GM21786 (cell line): ENCODE results near the gene KITLG.
"Not testable (repeated sequence)": the region's sequence is repeated elsewhere in the genome, so short reads cannot be mapped to it uniquely, and the experiment has no call there.

Experiments
- ATAC-seq: cut with Tn5 transposase; IDR thresholded peaks from one replicate; pipeline ENCODE4 v1.9.1; 2021; ENCODE audit not compliant: unreplicated experiment

The KITLG gene

DNA sequence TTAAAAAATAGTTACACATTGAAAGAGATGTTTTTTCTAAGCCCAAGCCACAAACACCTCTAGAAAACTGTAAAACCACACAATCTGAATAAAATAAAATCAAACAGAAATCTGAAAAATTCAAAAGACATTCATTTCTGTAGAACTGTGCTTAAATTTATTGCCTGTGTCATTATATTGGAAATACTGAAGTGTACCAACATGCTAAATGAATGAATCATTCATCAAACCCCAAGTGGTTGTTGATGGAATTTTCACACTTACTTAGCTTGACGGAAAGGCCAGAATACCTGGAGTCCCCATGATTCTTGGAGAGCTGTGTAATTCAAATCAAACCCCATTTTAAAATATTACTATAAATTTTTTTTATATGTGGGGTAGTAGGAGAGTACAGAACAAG is 2.7 kb downstream of the KITLG start:
- ATAC-seq = no peak

DNA sequence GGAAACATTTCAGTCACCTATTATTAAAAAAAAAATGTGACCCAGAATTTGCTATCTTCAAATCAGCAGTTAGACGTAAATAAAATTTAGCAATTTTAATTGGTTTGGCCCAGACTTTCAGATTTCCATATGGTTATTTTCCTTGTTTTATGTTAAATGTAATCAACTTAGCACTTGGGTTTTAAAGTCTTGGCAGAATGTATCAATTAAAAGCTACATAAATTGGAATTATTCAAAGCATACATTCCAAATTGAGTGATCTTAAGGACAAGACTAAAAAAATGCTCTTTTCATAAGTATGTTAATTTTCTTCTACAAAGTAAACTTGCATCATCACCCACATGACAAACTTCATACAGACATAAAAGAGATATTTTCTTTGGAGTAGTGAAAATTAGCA is 3.4 kb downstream of the KITLG start:
- no peak for ATAC-seq

DNA sequence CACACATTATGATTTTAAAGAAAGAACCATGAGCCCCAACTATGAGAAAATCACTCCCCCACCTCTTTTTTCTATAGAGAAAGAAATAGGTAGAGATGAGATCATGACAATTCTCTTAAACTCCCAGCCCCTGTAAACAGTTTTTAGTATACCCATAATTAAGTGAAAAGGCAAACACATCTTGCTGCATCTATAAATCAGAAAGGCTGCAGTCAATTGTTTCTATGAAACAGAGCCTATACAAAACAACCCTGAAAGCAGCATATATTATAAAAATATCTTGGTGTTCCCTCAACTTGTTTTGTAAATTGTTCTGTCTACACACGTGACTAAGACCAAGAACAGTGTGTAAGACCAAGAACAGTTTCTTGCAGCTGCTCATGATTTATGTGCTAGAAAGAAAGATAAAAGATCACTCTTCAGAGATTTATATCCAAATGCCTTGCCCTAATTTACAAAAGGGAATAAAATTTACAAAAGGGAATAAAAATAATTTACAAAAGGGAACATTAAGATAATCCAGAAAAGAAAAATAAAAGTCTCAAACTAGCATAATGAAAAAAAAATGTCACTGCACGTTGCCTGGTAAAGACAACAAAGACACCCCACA is 4.8 kb downstream of the KITLG start:
- ATAC-seq = no peak

DNA sequence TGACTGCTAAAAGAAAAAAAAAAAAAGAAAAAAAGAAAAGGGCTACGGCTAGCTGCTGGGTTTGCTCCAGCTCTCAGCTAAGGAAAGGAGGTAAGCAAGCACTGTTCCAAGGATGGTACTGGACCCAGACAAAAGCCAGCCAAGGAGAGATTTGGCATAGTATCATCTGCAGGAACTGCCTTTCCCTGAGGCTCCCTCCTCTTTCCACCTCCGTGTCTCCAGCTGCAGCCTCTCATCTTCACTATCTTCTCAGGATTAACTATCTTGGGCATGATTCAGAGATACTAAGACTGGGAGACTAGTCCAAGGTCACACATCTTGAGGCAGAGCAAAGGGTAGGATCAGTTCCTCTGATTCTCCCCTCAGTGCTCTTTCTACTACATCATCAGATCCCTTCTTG is 6.0 kb downstream of the KITLG start:
- ATAC-seq = no peak

DNA sequence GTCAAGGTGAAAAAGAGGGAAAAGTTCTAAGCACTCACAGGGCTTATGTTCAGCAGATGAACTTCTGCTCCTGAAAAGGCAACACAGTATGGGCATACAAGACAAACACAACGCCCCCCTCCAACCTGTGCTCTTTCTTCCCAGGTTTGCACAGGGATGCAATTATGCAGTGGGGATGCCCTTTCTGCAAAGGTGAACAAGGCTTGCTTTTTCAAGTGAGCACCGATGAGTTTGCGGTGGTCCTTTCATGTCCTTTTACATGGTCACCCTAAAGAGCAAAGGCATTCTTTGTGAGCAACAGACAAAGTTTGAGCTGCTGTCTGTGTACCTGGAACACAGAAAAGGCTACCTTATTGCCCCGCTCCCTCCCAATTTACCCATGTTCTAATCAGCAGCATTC is 6.7 kb downstream of the KITLG start:
- ATAC-seq = no peak

DNA sequence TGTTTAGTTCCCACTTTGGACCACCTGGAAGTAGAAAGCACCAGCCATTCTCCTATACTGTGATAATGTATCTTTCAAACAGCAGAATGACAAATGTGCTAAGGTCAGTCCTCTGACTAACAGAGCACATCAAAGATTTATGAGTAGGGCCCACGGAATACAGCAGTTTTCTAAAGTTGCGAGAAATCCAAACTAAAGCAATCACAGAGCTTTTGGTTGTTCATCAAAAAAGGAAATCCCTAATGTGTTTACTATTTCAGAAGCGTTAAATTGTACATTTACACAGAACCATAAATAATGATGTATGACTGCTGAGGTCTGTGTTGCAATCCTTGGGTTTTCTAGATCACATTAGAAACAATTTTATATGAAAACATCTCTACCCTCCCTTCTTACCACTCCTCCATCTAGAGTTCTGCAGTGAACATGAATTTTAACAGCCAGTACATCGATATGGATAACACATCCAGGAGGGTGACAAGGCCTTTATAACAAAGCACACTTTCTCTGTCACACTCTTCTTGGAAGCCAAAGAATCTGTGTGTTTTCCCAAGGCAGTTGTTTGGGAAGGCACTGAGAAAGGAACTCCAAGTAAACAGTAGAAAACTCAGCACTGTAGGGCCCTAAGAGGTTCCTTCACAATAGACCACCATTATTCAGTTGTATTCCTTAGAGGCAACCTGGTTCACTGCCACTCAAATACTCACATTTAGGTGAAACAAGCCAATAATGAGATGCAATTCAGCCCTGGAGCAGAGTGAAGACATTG is 7.3 kb downstream of the KITLG start:
- no peak for ATAC-seq

DNA sequence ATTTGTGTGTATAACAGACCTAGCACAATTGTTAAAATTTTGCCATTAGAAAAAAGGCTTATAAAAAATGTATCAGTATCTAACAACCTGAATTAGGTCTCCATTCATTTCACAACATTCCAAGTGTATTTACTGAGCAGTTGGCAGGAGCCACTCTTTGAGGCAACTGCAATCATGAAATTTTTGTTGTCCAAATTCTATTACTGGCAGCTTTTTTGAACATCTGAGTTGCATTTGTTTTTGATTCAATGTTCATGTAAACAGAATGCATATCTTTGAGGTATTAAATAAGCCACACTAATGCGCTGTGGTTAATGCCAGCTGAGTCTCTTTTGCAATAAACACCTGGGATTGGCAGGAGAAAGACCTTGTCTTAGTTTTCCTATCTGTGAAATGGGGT is 8.7 kb downstream of the KITLG start:
- no peak for ATAC-seq

DNA sequence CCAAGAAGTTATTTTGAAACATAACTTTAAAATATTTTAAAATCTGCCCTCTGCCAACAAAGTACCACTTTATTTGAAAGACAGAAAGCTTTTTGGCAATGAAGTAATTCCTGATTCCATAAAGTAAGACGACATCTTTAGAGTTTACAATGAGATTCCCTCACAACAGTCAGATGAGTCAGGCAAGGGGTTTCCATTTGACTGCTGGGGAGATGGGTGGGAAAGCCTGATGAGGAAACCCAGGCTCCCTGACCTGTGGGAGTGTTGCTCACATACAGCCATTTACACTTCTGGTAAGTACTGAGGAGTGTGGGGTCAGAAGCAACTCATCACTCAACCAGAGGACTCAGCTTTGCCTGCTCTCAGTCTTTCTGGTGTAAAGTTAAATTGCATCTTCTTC is 10.2 kb downstream of the KITLG start:
- no peak for ATAC-seq

DNA sequence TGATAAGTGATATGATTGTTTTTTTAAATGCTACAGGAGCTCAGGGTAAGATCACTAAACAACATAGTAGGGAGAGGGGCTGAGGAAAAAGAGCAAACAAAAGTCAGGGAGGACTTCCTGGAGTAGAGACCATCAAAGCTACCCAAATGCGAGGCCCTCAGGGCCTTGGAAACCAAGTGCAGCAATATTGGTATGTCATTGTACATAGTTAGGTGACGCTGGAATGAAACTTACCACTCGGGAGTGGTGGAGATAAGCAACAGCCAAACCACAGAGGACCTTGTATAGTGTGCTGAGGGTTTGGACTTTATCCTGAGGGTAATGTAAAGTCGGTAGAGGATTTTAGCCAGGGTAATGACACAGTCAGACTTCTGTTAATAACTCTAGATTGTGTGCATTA is 13.8 kb downstream of the KITLG start:
- ATAC-seq = no peak

DNA sequence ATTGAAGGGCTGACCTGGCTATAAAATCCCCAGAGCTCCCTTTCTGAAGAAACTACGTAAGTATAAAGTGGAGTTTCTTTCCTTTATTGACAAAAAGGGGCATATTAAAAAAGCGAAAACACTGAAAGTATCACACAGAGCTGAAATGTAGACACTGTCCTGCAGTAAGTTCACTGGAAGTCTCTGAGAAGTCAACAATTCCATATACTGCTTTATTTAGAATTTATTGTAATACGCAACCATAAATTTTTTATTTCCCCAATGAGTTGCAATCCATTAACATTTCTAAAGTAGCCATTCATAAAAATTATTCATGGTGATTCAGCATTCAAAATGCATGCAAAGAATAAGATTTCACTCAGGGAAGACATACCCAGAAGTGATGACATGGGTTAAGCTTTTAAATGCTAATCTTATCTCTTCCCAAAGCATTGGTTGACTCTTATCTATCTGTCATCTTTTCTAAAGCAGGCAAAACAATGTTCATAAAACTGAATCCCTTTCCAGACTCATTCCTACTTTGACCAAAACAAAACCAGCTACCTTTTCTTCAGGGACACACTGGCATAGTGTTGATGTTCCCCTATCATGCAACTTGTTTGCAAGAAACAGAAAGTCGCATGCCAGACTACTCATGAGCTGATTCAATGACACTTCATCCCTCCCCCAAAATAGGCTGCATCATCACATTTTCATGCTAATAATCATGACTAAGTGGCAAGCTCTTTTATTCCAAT is 17.3 kb downstream of the KITLG start:
- ATAC-seq = no peak

DNA sequence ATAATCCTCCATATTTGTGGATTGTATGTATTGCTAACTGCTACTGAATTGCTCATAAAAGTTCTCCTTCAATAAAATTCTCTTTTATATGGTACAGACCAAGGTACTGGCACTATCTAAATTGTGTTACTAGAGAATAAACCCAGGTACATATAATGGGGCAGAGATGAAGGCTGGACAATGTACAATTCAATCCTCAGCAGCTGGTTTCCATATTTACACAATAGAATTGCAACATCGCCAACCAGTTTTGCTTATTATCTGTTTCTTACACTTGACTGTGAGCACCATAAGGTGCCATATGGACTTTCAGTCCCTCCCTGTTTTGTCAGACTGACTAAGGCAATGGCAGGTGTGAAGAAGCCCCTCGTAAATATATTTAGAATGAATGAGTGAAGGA is 18.1 kb downstream of the KITLG start:
- no peak for ATAC-seq

DNA sequence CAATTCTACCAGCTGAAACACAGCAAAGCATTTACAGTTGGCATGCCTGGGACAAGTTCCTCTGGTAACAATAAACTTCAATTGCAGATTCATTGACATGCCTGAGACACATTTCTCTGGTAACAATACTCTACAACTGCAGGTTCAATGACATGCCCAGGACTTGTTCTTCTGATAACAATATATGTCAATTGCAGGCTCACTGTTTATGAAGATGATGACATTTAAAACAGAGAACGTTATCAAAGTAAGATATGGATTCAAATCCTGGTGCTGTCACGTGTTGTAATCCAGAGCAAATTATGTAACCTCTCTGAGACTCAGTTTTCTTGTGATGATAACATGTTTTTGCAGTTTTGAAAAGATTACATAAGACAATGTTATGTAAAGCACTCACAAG is 20.5 kb downstream of the KITLG start:
- ATAC-seq = no peak

DNA sequence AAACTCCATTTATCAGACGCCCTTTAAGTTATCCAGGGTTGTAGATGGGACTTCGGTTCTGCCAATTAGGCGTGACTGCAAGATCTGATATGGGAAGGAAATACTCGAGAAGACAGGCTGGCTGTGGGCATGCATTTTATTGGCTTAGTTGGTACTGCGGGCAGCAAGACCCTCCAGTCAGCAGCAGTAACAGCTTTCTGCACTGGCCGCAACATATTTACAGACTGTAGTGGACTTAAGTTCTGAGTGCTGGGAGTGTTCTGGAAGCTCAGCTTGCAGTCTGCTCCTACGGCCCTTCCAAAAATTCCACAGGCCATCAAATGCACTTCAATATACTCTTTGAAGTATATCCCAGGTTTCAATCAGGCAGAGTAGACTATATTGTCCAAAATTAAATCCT is 21.1 kb downstream of the KITLG start:
- ATAC-seq = no peak

DNA sequence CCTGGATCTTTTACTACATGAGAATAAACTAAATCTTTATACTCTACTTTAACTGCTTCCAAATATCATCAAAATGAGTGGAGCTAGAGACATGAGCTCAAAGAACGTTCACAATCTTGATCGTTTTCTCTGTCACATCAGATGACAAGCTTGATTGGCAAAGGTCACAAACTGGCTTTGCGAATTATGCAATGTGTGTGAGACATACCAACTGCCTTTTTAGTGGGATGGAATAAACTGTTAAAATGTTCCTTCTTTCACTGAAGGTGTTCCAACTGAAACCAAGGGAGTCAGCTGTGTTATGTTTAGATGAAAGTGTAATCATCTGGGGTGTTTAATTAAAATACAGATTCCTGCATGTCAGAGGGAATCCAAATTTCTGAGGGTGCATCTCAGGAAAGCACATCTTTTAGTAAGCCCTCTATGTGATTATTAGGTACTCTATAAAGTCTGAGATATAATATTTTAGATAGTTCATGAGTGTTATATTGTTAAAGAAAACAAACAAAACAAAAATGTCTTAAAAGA is 21.9 kb downstream of the KITLG start:
- ATAC-seq = no peak

DNA sequence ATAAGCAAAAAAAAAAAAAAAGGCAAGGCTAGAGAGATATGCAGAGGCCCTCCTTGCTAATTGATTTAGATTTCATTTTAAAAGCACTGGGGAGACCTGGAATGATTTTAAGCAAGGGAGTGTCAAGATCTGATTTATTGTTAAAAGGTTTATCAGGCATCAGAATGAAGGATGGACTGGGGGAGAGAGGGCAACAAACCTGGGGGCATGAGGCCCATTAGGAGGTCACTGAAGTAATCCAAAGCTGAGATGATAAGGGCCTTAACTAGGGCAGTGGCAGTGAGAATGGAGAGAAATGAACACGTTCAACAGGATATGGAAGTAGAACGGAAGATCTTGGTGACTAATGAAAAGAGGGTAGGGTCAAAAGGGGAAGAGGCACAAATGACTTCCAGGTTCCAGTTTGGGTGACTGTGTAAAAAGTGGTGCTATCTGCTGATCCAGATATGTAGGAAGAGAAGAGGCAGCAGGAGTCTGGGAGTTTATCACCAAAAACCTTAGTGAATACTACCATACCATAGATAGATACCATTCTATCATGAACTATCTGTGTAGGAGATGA is 24.0 kb downstream of the KITLG start:
- ATAC-seq = no peak

DNA sequence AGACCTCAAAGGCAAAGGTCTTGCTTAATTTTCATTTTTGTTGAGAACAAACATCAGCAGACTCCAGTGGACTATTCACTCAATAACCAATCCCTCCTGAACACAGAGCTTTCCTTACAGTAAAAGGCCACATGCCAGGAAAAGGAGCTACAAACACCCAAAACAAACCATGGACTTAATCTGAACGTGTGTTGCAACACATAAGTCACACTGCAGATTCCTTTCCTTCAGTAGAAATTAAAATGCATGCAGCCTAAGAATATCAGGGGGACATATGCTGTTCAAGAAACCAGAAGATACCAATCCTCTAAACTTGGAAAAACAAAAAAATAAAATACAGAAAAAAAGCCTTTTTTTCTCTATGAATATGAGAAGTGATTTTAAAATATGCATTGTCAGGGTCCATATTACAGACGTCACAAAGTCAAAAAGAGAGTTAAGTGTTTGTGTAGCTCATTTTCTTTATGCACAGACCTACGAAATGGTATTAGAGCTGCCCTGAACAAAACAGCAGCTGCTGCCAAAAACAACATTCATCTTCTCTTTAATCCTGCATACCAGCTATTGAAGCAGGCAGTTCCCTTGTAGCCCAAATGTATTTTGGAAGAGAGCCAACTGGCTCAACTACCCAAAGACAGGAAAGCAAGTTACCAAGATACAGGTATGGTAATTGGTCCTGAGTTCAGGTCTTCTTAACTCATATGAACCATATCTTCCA is 26.2 kb downstream of the KITLG start:
- no peak for ATAC-seq

DNA sequence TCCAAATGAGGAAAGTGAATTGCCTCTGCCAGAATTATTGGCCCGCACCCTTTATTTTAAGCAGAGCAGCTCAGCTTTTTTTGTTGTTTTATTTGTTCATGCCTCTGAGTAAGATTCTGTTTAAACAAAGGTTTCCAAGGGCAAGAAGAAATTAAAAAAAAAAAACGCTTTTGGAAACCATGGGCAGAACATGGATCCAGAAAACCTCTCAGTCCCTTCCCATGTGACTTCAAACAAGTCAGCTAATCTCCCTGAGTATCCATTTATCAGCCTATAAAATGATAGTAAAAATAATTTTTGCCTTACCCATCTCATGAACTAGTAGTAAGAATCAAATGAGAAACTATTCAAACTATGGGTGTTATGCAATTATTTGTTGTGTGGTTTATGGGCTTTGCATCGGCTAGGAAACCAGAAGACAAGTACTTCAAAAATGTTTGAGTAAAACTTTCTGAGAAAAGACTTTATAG is 27.6 kb downstream of the KITLG start:
- no peak for ATAC-seq

DNA sequence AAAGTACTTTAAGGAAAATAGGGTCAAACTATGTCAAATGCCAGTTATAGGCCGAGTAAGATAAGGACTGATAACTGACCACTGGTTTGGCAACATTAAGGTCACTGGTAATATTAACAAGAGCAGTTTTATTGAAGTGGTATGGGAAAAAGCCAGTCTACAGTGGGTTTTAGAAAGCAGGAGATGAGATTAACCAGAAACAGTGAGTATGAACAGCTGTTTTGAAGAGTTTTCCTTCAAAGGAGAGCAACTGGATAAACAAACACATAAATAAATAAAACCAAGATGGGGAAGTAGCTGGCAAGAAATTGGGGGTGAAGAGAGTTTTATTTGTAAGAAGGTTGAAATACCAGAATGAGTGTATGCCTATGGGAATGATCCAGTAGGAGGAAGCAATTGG is 30.3 kb downstream of the KITLG start:
- ATAC-seq = no peak

DNA sequence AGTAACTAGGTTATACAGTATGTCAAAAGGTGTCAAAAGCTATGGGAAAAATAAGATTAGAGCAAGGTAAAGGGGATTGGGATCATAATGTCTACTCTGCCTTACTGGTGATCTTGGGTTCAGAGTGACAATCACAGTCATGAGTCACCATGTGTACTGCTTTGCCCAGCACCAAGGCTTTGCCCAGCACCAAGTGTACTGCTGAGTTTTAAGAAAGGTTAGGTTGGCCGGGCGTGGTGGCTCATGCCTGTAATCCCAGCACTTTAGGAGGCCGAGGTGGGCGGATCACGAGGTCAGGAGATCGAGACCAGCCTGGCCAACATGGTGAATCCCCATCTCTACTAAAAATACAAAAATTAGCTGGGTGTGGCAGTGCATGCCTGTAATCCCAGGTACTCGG is 32.3 kb downstream of the KITLG start:
- ATAC-seq = not testable (repeated sequence)

DNA sequence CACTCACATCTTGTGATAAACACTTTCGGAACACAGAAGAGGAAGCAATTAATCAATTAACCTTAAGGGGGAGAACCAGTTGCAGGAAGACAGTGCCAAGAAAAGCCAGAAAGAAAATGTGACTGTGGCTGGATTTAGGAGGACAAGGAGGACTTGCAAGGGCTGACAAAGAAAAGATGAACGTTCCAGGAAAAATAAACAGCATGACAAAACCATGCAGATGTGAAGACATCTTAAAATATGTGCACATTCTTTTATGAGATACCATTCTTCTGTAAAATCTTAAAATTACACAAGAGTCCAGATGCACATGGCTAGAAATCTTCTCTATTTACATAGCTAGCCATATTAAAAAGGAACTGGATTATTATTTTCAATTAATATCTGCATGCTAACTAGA is 33.4 kb downstream of the KITLG start:
- no peak for ATAC-seq

DNA sequence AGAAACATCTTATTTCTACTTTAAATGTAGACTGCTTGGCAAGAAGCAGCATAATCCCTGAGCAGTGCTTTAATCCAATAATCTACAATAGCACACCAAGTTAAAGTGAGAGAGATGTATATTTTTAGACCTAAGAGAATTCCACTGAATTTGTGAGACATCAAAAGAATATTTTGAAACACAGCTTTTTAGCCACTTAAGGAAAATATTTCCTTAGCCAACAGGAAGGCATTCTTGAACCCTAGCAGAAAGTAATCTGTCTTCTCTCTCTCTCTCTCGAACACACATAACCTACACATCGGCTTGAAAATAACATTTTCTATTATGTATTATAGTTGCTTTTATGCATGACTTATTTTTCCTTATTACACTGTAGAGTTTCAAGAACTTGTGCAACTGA is 34.0 kb downstream of the KITLG start:
- ATAC-seq = no peak
